ENCODE data around the gene IFI6.

DNA sequence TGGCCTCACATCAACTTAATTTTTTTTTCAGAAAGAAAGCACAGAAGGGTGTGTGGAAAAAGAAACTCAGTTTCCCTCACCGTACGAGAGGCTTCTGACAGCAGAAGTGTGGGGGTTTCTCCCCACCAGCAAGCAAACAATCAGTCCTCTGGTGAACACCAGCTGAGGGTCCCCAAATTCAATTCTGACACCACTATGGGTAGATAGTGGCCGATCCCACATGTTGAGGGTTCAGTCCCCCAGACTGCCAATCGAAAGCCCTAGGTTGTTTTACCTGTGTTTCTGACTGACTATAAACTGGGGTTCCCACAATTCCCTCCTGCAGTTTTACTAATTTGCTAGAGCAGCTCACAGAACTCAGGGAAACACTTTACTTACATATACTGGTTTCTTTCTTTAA is 2.1 kb downstream of the IFI6 start:
- no peak for TF ChIP-seq ZNF331 (CRISPR knock-in tag; IDR thresholded peaks at IDR 0.05)
- TF ChIP-seq, protein P1, sequence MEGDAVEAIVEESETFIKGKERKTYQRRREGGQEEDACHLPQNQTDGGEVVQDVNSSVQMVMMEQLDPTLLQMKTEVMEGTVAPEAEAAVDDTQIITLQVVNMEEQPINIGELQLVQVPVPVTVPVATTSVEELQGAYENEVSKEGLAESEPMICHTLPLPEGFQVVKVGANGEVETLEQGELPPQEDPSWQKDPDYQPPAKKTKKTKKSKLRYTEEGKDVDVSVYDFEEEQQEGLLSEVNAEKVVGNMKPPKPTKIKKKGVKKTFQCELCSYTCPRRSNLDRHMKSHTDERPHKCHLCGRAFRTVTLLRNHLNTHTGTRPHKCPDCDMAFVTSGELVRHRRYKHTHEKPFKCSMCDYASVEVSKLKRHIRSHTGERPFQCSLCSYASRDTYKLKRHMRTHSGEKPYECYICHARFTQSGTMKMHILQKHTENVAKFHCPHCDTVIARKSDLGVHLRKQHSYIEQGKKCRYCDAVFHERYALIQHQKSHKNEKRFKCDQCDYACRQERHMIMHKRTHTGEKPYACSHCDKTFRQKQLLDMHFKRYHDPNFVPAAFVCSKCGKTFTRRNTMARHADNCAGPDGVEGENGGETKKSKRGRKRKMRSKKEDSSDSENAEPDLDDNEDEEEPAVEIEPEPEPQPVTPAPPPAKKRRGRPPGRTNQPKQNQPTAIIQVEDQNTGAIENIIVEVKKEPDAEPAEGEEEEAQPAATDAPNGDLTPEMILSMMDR (CRISPR knock-in tag; IDR thresholded peaks at IDR 0.05), result no peak
- no peak for TF ChIP-seq KDM1A (CRISPR knock-in tag; IDR thresholded peaks at IDR 0.05)
